ENCODE measurements around the gene DMRT3.

DMRT3 gene

DNA sequence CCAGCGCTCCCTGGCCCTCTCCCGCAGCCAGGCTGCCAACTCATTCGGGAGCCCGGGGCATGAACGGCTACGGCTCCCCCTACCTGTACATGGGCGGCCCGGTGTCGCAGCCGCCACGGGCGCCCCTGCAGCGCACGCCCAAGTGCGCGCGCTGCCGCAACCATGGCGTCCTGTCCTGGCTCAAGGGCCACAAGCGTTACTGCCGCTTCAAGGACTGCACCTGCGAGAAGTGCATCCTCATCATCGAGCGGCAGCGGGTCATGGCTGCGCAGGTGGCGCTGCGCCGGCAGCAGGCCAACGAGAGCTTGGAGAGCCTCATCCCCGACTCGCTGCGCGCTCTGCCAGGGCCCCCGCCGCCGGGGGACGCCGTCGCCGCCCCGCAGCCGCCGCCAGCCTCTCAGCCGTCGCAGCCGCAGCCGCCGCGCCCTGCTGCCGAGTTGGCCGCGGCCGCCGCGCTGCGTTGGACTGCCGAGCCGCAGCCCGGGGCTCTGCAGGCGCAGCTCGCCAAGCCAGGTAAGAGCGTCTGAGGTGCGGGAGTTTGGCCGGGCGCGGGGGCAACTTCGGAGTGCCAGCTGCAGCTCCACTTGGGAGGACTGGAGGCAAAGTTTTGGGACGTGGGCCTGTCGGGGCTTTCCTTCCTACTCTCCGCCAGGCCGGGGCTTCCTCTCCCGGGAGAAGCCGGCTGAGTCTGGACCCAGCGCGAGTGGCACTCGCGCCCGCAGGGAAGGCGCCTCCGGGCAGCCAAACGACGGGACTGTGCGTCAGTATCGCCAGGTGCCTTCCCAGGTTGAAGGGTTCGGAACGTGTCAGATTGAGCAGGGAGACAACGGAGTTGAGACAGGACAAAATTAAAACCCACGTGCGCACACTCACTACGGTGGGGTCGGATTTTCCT, 735 bp downstream of the DMRT3 start (continued):
- 0 out of 2 replicates have a peak, but pooled peaks have one; percentile 58 for TF ChIP-seq ZNF660 (tag by site-specific recombination; IDR thresholded peaks at IDR 0.05)
- no peak for TF ChIP-seq ZNF768 (tag by site-specific recombination; IDR thresholded peaks at IDR 0.05)
- peak; percentile 63 for TF ChIP-seq ZSCAN16 (tag by site-specific recombination; IDR thresholded peaks at IDR 0.05)
- TF ChIP-seq, protein P1, sequence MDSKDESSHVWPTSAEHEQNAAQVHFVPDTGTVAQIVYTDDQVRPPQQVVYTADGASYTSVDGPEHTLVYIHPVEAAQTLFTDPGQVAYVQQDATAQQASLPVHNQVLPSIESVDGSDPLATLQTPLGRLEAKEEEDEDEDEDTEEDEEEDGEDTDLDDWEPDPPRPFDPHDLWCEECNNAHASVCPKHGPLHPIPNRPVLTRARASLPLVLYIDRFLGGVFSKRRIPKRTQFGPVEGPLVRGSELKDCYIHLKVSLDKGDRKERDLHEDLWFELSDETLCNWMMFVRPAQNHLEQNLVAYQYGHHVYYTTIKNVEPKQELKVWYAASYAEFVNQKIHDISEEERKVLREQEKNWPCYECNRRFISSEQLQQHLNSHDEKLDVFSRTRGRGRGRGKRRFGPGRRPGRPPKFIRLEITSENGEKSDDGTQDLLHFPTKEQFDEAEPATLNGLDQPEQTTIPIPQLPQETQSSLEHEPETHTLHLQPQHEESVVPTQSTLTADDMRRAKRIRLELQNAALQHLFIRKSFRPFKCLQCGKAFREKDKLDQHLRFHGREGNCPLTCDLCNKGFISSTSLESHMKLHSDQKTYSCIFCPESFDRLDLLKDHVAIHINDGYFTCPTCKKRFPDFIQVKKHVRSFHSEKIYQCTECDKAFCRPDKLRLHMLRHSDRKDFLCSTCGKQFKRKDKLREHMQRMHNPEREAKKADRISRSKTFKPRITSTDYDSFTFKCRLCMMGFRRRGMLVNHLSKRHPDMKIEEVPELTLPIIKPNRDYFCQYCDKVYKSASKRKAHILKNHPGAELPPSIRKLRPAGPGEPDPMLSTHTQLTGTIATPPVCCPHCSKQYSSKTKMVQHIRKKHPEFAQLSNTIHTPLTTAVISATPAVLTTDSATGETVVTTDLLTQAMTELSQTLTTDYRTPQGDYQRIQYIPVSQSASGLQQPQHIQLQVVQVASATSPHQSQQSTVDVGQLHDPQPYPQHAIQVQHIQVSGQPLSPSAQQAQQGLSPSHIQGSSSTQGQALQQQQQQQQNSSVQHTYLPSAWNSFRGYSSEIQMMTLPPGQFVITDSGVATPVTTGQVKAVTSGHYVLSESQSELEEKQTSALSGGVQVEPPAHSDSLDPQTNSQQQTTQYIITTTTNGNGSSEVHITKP (tag by site-specific recombination; IDR thresholded peaks at IDR 0.05), result peak; percentile 26
- TF ChIP-seq WT1 (tag by site-specific recombination; IDR thresholded peaks at IDR 0.05), result no peak
- TF ChIP-seq ZBTB20 (tag by site-specific recombination; IDR thresholded peaks at IDR 0.05), result peak; percentile 62; the same call in 1 of the 2 replicates
- TF ChIP-seq ZBTB8A (tag by site-specific recombination; IDR thresholded peaks at IDR 0.05), result peak; percentile 53
- TF ChIP-seq ZNF335 (tag by site-specific recombination; conservative IDR thresholded peaks at IDR 0.05), result peak; percentile 97
- TF ChIP-seq, protein P2, sequence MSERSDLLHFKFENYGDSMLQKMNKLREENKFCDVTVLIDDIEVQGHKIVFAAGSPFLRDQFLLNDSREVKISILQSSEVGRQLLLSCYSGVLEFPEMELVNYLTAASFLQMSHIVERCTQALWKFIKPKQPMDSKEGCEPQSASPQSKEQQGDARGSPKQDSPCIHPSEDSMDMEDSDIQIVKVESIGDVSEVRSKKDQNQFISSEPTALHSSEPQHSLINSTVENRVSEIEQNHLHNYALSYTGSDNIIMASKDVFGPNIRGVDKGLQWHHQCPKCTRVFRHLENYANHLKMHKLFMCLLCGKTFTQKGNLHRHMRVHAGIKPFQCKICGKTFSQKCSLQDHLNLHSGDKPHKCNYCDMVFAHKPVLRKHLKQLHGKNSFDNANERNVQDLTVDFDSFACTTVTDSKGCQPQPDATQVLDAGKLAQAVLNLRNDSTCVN (tag by site-specific recombination; optimal IDR thresholded peaks at IDR 0.05), result peak; percentile 82

DNA sequence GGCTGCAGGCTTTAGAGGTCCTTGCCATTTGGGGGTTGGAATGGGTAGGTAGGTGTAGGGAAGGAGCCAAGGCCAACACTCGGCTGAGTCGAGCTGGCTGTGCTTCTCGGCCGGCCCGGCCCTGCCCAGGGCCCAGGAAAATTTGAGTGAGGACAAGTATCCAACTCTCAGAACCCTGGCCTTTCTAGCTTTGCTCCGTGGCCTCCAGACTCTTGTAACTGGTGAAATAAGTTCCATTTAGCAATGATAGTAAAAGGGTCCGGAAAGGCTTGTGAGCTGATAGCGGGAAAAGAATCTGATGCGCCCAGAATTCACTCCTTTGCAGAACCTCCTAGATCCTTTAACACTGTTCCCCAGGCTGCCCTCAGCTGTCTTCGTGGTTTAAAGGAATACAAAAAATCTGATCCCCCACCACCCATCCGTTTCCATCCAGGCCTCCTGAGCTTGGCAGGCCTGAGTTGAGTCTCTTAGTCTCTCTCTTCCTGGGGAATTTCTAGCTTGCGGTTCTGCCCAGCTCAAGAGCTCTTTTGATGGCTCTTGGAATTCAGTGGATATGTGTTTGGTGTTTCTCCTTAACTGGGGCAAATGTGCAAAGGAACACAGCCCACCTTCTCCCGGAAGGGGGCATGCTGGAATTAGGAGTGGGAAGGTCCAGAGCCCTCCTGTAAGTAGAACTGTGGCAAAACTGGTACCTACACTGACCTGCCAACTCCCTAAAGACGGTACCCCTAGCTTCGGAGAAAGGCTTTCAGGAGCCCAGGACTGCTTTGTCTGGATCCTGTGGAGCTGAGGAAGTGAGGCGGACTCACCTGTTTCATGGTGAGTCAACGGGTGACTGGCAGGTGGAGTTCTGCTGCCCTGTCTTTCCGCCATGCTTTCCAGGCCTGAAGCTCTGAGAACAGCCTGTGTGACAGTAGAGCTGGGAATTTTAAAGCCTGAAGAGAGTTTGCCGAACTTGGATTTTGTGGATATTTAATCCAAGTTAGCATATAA, 1.7 kb downstream of the DMRT3 start:
- CTCF ChIA-PET, result interaction anchor here (0.5 to 6.2 kb wide), 10 partner anchors 13 to 118 kb away, joined by 3 to 28 read pairs (median 4); no protein-coding TSS in a partner anchor
- POLR2A ChIA-PET, result interaction anchor here (1.8 kb wide), 1 partner anchor 79 kb away, joined by 6 read pairs; no protein-coding TSS in a partner anchor

DNA sequence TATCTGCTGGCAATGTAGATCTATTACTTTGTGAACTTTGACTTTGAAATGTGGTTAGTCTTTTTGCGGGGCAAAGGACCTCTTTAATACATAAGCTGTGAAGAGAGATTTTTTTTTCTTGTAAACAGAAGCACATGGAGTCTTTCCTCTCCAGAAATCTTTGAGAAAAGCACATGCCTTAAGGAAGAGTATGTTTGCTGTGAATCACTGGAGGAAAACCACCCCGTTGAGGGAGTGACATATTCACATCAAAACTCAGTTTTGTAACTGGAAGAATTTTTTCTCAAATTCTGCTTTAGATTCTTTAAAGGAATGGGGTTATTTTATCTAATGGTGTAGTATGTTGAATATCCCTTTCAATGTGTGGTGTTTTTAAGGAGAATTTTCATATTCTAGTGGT, 3.5 kb downstream of the DMRT3 start:
- no peaks in the 10 kb centered on the region; the same call in 1 of the 2 replicates for H3K4me1 ChIP-seq (ENCODE audit: control insufficient read depth, insufficient read depth, low read length)
- no peak overlapping the region for H3K27ac ChIP-seq (ENCODE audit: extremely low read depth, low read depth, low read length)
- H3K4me3 ChIP-seq (ENCODE audit: low read depth, low read length), result no peak overlapping the region
- ChIA-PET POLR2A (no interaction called here), CTCF (interaction anchor here (0.6 to 6.2 kb wide), 4 partner anchors 9 to 86 kb away, joined by 3 to 28 read pairs (median 6); no protein-coding TSS in a partner anchor)
- no peaks in the 10 kb centered on the region for H3K9me3 ChIP-seq (ENCODE audit: control insufficient read depth, insufficient read depth, low read depth, low read length)
- no peak for TF ChIP-seq ZBTB7A (tag by site-specific recombination; IDR thresholded peaks at IDR 0.05; ENCODE audit: low read depth)
- TF ChIP-seq ZNF114 (tag by site-specific recombination; IDR thresholded peaks at IDR 0.05), result no peak
- no peak for TF ChIP-seq ZNF19 (tag by site-specific recombination; IDR thresholded peaks at IDR 0.05; ENCODE audit: low read depth)
- TF ChIP-seq, protein P3, sequence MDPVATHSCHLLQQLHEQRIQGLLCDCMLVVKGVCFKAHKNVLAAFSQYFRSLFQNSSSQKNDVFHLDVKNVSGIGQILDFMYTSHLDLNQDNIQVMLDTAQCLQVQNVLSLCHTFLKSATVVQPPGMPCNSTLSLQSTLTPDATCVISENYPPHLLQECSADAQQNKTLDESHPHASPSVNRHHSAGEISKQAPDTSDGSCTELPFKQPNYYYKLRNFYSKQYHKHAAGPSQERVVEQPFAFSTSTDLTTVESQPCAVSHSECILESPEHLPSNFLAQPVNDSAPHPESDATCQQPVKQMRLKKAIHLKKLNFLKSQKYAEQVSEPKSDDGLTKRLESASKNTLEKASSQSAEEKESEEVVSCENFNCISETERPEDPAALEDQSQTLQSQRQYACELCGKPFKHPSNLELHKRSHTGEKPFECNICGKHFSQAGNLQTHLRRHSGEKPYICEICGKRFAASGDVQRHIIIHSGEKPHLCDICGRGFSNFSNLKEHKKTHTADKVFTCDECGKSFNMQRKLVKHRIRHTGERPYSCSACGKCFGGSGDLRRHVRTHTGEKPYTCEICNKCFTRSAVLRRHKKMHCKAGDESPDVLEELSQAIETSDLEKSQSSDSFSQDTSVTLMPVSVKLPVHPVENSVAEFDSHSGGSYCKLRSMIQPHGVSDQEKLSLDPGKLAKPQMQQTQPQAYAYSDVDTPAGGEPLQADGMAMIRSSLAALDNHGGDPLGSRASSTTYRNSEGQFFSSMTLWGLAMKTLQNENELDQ (tag by site-specific recombination; IDR thresholded peaks at IDR 0.05; ENCODE audit: low read depth), result no peak
- TF ChIP-seq GFI1B (tag by site-specific recombination; IDR thresholded peaks at IDR 0.05), result no peak
- peak; percentile 64 for TF ChIP-seq SETDB1 (IDR thresholded peaks at IDR 0.05; ENCODE audit: insufficient read length, low read length)
- TF ChIP-seq, protein P4, sequence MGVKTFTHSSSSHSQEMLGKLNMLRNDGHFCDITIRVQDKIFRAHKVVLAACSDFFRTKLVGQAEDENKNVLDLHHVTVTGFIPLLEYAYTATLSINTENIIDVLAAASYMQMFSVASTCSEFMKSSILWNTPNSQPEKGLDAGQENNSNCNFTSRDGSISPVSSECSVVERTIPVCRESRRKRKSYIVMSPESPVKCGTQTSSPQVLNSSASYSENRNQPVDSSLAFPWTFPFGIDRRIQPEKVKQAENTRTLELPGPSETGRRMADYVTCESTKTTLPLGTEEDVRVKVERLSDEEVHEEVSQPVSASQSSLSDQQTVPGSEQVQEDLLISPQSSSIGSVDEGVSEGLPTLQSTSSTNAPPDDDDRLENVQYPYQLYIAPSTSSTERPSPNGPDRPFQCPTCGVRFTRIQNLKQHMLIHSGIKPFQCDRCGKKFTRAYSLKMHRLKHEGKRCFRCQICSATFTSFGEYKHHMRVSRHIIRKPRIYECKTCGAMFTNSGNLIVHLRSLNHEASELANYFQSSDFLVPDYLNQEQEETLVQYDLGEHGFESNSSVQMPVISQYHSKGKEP (tag by site-specific recombination; IDR thresholded peaks at IDR 0.05), result no peak
- no peak for TF ChIP-seq ZNF391 (tag by site-specific recombination; IDR thresholded peaks at IDR 0.05; ENCODE audit: borderline replicate concordance, low read depth)
- TF ChIP-seq ZNF677 (tag by site-specific recombination; IDR thresholded peaks at IDR 0.05), result no peak
- H3K36me3 ChIP-seq (ENCODE audit: control insufficient read depth in 2 of 2, insufficient read depth in 1 of 2, low read length in 2 of 2), result no peaks in the 10 kb centered on the region

More for the DNA sequence above, 1.7 kb downstream of the DMRT3 start:
- Histone ChIP-seq H3K4me3 (ENCODE audit: low read depth, low read length) (no peak overlapping the region; the same call in 1 of the 2 replicates), H3K27ac (ENCODE audit: extremely low read depth, low read depth, low read length) (peak overlapping the region; percentile 74; the same call in 1 of the 2 replicates), H3K36me3 (ENCODE audit: control insufficient read depth in 2 of 2, insufficient read depth in 1 of 2, low read length in 2 of 2) (no peaks in the 10 kb centered on the region), H3K4me1 (ENCODE audit: control insufficient read depth, insufficient read depth, low read length) (no peaks in the 10 kb centered on the region; the same call in 1 of the 2 replicates), H3K9me3 (ENCODE audit: control insufficient read depth, insufficient read depth, low read depth, low read length) (no peaks in the 10 kb centered on the region)
- no peak for TF ChIP-seq ZNF404 (tag by site-specific recombination; IDR thresholded peaks at IDR 0.05)
- peak; percentile 37; the same call in 1 of the 2 replicates for TF ChIP-seq ZBTB20 (tag by site-specific recombination; IDR thresholded peaks at IDR 0.05)
- 0 out of 2 replicates have a peak, but pooled peaks have one; percentile 27 for TF ChIP-seq ZNF600 (tag by site-specific recombination; IDR thresholded peaks at IDR 0.05)
